Epithelial cell of proximal tubule (primary cell): ENCODE results near the gene ADCY9. TPM values are rescaled to one million over a fixed set of nuclear protein-coding genes. Genes with fewer than 3 reads are reported as not detected.

Experiments
- DNase-seq: peaks from one replicate; pipeline ENCODE4 v3.0.0-alpha.2; 2011; ENCODE audit warnings: low read depth
- H3K4me3 ChIP-seq: 2 replicates; pipeline ENCODE4 v1.5.1; 2011; ENCODE audit warnings: low read depth, mild to moderate bottlenecking, low read length
- CTCF ChIP-seq: conservative IDR thresholded peaks from 2 replicates; pipeline ENCODE4 v1.5.1; 2012; ENCODE audit warnings: low read depth, mild to moderate bottlenecking, low read length
- total RNA-seq: library from RNA; depleted of rRNA; stranded (reverse); fragments of >200 nt; gene quantifications from 2 replicates; pipeline ENCODE4 v1.2.3, GENCODE V29; 2015

ADCY9 gene
- total RNA-seq, 1 donor from 2014 or later: 6.8 TPM

- no peak for TF ChIP-seq CTCF
- no peak for DNase-seq
- no peak overlapping the region for H3K4me3 ChIP-seq
These were observed 135.8 kb downstream of the ADCY9 start for GRCh38 chr16:3980253-3981111.

GRCh38 chr16:3979518-3979917, 136.7 kb downstream of the ADCY9 start:
- no peak for TF ChIP-seq CTCF
- no peak for DNase-seq
- no peak overlapping the region for H3K4me3 ChIP-seq

- DNase-seq: no peak
- no peak for TF ChIP-seq CTCF
- no peak overlapping the region for H3K4me3 ChIP-seq
These were observed 137.2 kb downstream of the ADCY9 start for GRCh38 chr16:3979070-3979469.

GRCh38 chr16:3977376-3977775, 138.9 kb downstream of the ADCY9 start:
- no peak overlapping the region for H3K4me3 ChIP-seq
- no peak for TF ChIP-seq CTCF
- no peak for DNase-seq

GRCh38 chr16:3974751-3975150, 141.5 kb downstream of the ADCY9 start:
- no peak overlapping the region for H3K4me3 ChIP-seq
- no peak for TF ChIP-seq CTCF
- DNase-seq: no peak

- DNase-seq: no peak
- TF ChIP-seq CTCF: no peak
These were observed 144.5 kb downstream of the ADCY9 start for GRCh38 chr16:3971706-3972105.

GRCh38 chr16:3971261-3971660, 145.0 kb downstream of the ADCY9 start:
- H3K4me3 ChIP-seq: no peak overlapping the region
- DNase-seq: no peak
- TF ChIP-seq CTCF: no peak

More at GRCh38 chr16:3971706-3972105, 144.5 kb downstream of the ADCY9 start:
- no peak overlapping the region for H3K4me3 ChIP-seq
